ENCODE measurements around the gene ALMS1.
"Not testable (repeated sequence)": the region's sequence is repeated elsewhere in the genome, so short reads cannot be mapped to it uniquely, and the experiment has no call there.

The ALMS1 gene

DNA sequence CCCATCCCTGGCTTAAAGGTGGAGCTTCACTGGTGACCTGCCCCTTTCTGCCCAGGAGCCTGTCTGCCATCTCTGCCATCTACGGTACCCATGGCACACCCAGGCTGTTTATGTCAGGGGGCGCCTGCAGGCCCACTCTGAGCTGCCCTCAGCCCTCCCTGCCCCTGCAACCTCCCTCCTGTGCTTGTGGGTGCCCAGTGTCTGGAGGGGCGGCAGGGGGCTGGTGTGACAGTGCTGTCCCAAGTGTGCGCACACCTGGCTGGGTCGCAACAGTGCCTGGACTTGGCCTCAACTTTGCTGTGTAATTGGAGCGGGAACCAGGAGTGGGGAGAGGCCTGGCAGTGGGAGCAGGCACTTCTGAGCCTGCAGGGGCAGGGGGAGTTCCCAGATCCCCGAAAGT is 102.4 kb downstream of the ALMS1 start:
- TF ChIP-seq CTBP1 (IDR thresholded peaks at IDR 0.05; ENCODE audit: borderline replicate concordance), result no peak
- TF ChIP-seq HDGF (IDR thresholded peaks at IDR 0.05; ENCODE audit: borderline replicate concordance), result no peak
- TF ChIP-seq, protein P1, sequence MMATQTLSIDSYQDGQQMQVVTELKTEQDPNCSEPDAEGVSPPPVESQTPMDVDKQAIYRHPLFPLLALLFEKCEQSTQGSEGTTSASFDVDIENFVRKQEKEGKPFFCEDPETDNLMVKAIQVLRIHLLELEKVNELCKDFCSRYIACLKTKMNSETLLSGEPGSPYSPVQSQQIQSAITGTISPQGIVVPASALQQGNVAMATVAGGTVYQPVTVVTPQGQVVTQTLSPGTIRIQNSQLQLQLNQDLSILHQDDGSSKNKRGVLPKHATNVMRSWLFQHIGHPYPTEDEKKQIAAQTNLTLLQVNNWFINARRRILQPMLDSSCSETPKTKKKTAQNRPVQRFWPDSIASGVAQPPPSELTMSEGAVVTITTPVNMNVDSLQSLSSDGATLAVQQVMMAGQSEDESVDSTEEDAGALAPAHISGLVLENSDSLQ (IDR thresholded peaks at IDR 0.05), result no peak
- no peak for TF ChIP-seq L3MBTL2 (conservative IDR thresholded peaks at IDR 0.05)
- TF ChIP-seq NFRKB (IDR thresholded peaks at IDR 0.05), result no peak
- no peak for TF ChIP-seq FOXM1 (IDR thresholded peaks at IDR 0.05; ENCODE audit: borderline replicate concordance)
- TF ChIP-seq SUZ12 (IDR thresholded peaks at IDR 0.05), result no peak
- no peak for TF ChIP-seq ZNF384 (IDR thresholded peaks at IDR 0.05)
- no peak for TF ChIP-seq BHLHE40 (IDR thresholded peaks at IDR 0.05; ENCODE audit: borderline replicate concordance)
- no peak for TF ChIP-seq FOXA1 (IDR thresholded peaks at IDR 0.05)
- TF ChIP-seq SP1 (IDR thresholded peaks at IDR 0.05), result no peak
- TF ChIP-seq LEF1 (IDR thresholded peaks at IDR 0.05; ENCODE audit: borderline replicate concordance), result no peak
- DNase-seq (ENCODE audit: extremely low spot score), result no peak
- ChIA-PET CTCF (no interaction called here), POLR2A (interaction anchor here (1.3 kb wide), 1 partner anchor 14 kb away, joined by 3 read pairs; no protein-coding TSS in a partner anchor)

DNA sequence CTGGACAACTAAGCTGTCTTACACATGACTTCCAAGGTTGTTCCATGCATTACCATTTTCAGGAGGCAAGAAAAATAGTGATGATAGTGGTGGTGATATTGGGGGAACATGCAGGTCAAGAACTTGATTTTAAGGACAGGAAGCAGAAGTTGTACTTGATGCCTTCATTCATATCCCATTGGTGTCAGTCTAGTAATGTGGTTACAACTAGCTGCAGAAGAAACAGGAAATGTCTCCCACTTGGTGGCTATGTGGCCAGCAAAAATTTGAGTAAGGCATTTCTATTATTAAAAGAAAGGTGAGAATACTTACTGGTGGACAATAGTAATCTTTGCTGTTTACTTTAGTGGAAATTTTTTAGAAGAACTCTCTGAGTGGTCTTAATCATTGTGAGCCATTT is 103.4 kb downstream of the ALMS1 start:
- ChIA-PET POLR2A (no interaction called here), CTCF (no interaction called here)
- no peak for DNase-seq (ENCODE audit: extremely low spot score)
- TF ChIP-seq FOXK2 (IDR thresholded peaks at IDR 0.05), result no peak
- TF ChIP-seq FOXA1 (IDR thresholded peaks at IDR 0.05), result no peak

DNA sequence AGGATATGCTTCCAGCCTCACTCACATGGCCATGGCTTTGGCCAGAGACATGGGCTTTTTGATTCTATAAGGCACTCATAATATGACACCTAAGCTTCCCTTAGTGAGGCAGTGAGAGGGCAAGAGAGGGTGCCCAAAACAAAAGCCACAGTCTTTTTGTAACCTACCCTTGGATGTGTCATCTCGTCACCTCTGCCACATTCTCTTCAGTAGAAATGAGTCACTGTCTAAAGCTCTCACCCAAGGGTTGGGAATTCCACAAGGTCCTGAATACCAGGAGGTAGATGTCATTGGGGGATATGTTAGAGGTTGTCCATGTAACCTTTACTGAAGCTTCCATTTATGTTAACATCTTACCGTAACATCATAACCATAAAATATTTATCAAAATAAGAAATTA is 108.4 kb downstream of the ALMS1 start:
- ChIA-PET POLR2A (no interaction called here), CTCF (no interaction called here)
- TF ChIP-seq SP1 (IDR thresholded peaks at IDR 0.05) (no peak), CTBP1 (IDR thresholded peaks at IDR 0.05; ENCODE audit: borderline replicate concordance) (no peak), ELF4 (IDR thresholded peaks at IDR 0.05) (no peak)
- DNase-seq (ENCODE audit: extremely low spot score), result no peak

DNA sequence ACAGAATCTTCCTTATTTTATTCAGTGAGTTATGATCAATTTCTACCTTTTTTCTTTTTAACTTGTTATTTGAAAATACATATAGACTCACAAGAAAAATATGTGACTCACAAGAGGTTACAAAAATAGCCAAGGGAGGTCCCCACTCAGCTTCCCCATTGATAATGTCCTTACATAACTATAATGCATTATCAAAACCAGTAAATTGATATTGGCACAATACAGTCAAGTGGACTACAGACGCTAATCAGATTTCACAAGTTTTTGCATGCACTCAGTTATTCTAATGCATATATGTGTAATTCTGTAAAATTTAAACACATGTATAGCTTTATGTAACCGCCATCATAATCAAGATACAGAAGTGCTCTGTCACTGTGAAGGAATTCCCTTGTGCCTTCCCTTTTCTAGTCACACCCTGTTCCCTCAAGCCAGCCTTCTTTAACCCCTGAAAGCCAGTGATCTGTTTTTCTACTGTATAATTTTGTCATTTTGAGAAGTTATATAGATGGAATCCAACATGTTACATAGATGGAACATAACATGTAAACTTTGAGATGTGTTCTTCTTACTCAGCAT is 118.4 kb downstream of the ALMS1 start:
- no peak for TF ChIP-seq ZNF384 (IDR thresholded peaks at IDR 0.05)
- no peak for DNase-seq (ENCODE audit: extremely low spot score)
- POLR2A ChIA-PET, result no interaction called here
- CTCF ChIA-PET, result no interaction called here

DNA sequence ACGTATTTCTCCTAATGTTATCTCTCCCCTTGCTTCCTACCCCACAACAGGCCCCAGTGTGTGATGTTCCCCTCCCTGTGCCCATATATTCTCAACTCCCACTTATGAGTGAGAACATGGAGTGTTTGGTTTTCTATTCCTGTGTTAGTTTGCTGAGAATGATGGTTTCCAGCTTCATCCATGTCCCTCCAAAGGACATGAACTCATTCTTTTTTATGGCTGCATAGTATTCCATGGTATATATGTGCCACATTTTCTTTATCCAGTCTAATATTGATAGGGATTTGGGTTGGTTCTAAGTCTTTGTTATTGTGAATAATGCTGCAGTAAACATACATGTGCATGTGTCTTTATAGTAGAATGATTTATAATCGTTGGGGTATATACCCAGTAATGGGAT is 119.2 kb downstream of the ALMS1 start:
- DNase-seq (ENCODE audit: extremely low spot score); CTCF ChIA-PET; POLR2A ChIA-PET: not testable (repeated sequence)

DNA sequence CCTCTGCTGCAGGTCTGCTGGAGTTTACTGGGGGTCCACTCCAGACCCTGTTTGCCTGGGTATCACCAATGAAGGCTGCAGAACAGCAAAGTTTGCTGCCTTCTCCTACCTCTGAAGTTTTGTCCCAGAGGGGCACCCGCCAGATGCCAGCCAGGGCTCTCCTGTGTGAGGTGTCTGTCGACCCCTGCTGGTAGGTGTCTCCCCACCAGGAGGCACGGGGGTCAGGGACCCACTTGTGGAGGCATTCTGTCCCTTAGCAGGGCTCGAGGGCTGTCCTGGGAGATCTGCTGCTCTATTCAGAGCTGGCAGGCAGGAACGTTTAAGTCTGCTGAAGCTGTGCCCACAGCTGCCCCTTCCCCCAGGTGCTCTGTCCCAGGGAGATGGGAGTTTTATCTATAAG is 124.8 kb downstream of the ALMS1 start:
- CTCF ChIA-PET; POLR2A ChIA-PET; DNase-seq (ENCODE audit: extremely low spot score): not testable (repeated sequence)

DNA sequence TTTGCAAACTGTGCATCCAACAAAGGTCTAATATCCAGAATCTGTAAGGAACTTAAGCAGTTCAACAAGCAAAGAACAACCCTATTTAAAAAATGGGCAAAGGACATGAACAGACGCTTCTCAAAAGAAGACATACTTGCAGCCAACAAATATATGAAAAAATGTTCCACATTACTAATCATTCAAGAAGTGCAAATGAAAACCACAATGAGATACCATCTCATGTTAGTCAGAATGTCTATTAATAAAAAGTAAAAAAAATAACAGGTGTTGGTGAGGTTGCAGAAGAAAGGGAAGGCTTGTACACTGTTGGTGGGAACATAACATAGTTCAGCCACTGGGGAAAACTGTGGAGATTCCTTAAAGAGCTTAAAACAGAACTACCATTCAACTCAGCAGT is 130.4 kb downstream of the ALMS1 start:
- ChIA-PET POLR2A (no interaction called here), CTCF (no interaction called here)
- DNase-seq (ENCODE audit: extremely low spot score), result no peak
- TF ChIP-seq ARNT (IDR thresholded peaks at IDR 0.05) (no peak), TARDBP (IDR thresholded peaks at IDR 0.05) (no peak), CTBP1 (IDR thresholded peaks at IDR 0.05; ENCODE audit: borderline replicate concordance) (no peak), ZNF384 (IDR thresholded peaks at IDR 0.05) (no peak), BHLHE40 (IDR thresholded peaks at IDR 0.05; ENCODE audit: borderline replicate concordance) (no peak), NFRKB (IDR thresholded peaks at IDR 0.05) (no peak)
- TF ChIP-seq, protein P1 (IDR thresholded peaks at IDR 0.05), result no peak

DNA sequence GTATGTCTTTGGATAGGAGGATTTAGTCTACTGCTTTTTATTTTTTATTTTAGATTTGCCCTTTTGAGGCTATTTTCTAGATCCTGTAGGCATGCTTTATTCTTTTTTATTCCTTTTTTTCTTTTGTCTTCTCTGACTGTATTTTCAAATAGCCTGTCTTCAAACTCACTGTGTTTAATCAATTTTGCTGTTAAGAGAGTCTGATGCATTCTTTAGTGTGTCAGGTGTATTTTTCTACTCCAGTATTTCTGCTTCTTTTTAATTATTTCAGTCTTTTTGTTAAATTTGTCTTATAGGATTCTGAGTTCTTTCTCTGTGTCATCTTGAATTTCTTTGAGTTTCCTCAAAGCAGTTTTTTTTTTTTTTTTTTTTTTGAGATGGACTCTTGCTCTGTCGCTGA is 143.1 kb downstream of the ALMS1 start:
- TF ChIP-seq NFRKB (IDR thresholded peaks at IDR 0.05) (no peak), HDGF (IDR thresholded peaks at IDR 0.05; ENCODE audit: borderline replicate concordance) (no peak), LEF1 (IDR thresholded peaks at IDR 0.05; ENCODE audit: borderline replicate concordance) (no peak), FOXK2 (IDR thresholded peaks at IDR 0.05) (no peak), L3MBTL2 (conservative IDR thresholded peaks at IDR 0.05) (no peak), ZNF384 (IDR thresholded peaks at IDR 0.05) (no peak), BHLHE40 (IDR thresholded peaks at IDR 0.05; ENCODE audit: borderline replicate concordance) (no peak), SUZ12 (IDR thresholded peaks at IDR 0.05) (no peak), TARDBP (IDR thresholded peaks at IDR 0.05) (no peak), FOXM1 (IDR thresholded peaks at IDR 0.05; ENCODE audit: borderline replicate concordance) (no peak), FOXA1 (IDR thresholded peaks at IDR 0.05) (no peak), SP1 (IDR thresholded peaks at IDR 0.05) (no peak)
- no peak for DNase-seq (ENCODE audit: extremely low spot score)
- CTCF ChIA-PET, result no interaction called here
- POLR2A ChIA-PET, result no interaction called here

DNA sequence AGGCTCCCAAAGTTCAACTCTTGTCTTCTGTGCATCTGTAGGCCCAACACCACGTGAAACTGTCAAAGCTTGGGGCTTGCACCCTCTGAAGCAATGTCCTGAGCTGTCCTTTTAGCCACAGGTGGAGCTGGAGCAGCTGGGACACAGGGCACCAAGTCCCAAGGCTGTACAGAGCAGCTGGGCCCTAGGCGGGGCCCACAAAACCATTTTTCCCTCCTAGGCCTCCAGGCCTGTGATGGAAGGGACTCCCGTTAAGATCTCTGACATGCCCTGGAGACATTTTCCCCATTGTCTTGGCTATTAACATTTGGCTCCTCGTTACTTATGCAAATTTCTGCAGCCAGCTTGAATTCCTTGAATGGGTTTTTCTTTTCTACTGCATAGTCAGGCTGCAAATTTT is 145.1 kb downstream of the ALMS1 start:
- DNase-seq (ENCODE audit: extremely low spot score); POLR2A ChIA-PET; CTCF ChIA-PET: not testable (repeated sequence)
